Breast epithelium (tissue), 3 donors: ENCODE data around the gene DPH5.

ENCODE experiments used
- POLR2AphosphoS5 ChIP-seq, 3 donors: sonication (generic); formaldehyde crosslinking; IDR thresholded peaks; one replicate each; pipeline ENCODE4 v1.6.1; 2017; ENCODE audit warnings: antibody characterized with exemption in 3 of 3
- TF ChIP-seq, protein P1 (sequence below), 3 donors: fragments of 450-650 bp; IDR thresholded peaks; one replicate each; pipeline ENCODE4 v1.5.1; 2016 to 2017; ENCODE audit warnings: antibody characterized with exemption in 3 of 3, mild to moderate bottlenecking in 3 of 3, moderate library complexity in 3 of 3

DNA sequence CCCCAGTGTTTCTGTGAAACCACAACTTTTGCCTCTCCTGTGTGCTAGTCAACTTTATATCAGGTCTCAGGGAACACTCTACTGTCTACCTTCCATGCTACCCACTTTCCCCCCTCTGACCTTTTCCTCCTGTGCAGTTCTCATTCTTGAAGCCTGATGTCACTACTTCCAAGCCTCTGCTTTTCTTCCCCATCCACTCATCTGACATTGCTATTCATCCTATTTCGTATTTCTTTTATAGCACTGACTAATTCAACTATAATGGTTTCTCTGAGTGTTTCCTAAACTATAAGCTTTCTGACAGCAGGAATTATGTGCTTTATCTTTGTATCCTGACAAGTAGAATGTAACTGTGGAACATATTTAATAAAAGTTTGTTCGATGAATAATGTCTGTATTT is 18.2 kb upstream of the DPH5 start:
- TF ChIP-seq, protein P1, sequence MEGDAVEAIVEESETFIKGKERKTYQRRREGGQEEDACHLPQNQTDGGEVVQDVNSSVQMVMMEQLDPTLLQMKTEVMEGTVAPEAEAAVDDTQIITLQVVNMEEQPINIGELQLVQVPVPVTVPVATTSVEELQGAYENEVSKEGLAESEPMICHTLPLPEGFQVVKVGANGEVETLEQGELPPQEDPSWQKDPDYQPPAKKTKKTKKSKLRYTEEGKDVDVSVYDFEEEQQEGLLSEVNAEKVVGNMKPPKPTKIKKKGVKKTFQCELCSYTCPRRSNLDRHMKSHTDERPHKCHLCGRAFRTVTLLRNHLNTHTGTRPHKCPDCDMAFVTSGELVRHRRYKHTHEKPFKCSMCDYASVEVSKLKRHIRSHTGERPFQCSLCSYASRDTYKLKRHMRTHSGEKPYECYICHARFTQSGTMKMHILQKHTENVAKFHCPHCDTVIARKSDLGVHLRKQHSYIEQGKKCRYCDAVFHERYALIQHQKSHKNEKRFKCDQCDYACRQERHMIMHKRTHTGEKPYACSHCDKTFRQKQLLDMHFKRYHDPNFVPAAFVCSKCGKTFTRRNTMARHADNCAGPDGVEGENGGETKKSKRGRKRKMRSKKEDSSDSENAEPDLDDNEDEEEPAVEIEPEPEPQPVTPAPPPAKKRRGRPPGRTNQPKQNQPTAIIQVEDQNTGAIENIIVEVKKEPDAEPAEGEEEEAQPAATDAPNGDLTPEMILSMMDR (IDR thresholded peaks at IDR 0.05): no peak
- no peak for TF ChIP-seq POLR2AphosphoS5 (IDR thresholded peaks at IDR 0.05)
